Lower lobe of right lung (tissue), 2 donors: ENCODE measurements around the gene GNL2. TPM values are rescaled to one million over a fixed set of nuclear protein-coding genes. Genes with fewer than 3 reads are reported as not detected.

Experiments
- ATAC-seq, 2 donors: fragments of 200-7000 bp; cut with Tn5 transposase; one replicate each; pipeline ENCODE4 v1.9.1; 2020 to 2022; ENCODE audit warnings: mild to moderate bottlenecking in 2 of 2, moderate library complexity in 2 of 2
- DNase-seq: peaks from one replicate; pipeline ENCODE4 v3.0.0-alpha.2; 2020
- H3K27ac ChIP-seq: fragments of 200-600 bp; one replicate; pipeline ENCODE4 v1.8.0; 2022
- H3K27me3 ChIP-seq: fragments of 200-600 bp; one replicate; pipeline ENCODE4 v1.8.0; 2022; ENCODE audit warnings: low read depth
- H3K36me3 ChIP-seq: fragments of 200-600 bp; one replicate; pipeline ENCODE4 v1.8.0; 2022; ENCODE audit warnings: mild to moderate bottlenecking
- H3K4me1 ChIP-seq: fragments of 200-600 bp; one replicate; pipeline ENCODE4 v1.8.0; 2022
- H3K4me3 ChIP-seq: fragments of 200-600 bp; one replicate; pipeline ENCODE4 v1.8.0; 2022; ENCODE audit warnings: mild to moderate bottlenecking
- H3K9me3 ChIP-seq: fragments of 200-600 bp; one replicate; pipeline ENCODE4 v1.8.0; 2022
- CTCF ChIP-seq: fragments of 200-600 bp; IDR thresholded peaks from one replicate; pipeline ENCODE4 v1.8.0; 2022; ENCODE audit warnings: antibody characterized with exemption, mild to moderate bottlenecking
- intact Hi-C: fragments of 100-400 bp; cut with DNase I; formaldehyde crosslinking; loops from one replicate; pipeline ENCODE4 v1.11.0; 2022
- long read RNA-seq: library from polyadenylated mRNA; unstranded; transcript quantifications from one replicate; pipeline ENCODE4 v2.0.0, GENCODE V29; 2021
- total RNA-seq: library from RNA; stranded (reverse); fragmentation: NEBNext Ultra II Directional; extraction: Animal tissue kit (Norgen Biotek cat#: 25700); gene quantifications from one replicate; pipeline ENCODE4 v1.2.1, GENCODE V29; 2021
- donor health status: DM: no; HTN: yes; CAD: no; lungs with severe emphysema.

Gene GNL2
- 37.5 TPM for total RNA-seq
- long read RNA-seq, transcript GNL2-201 (16 exons, 2,334 nt): major isoform, 21 of 27 reads
- long read RNA-seq, partial matches to known transcripts: 4 of 27 reads
- long read RNA-seq, other reads (novel, unspliced or antisense): 2 of 27 reads

- H3K27me3 ChIP-seq: no peaks in the 10 kb centered on the region
- H3K36me3 ChIP-seq: peaks cover 21% of the 10 kb centered on the region
- intact Hi-C loops: no loop called here
- no peak for TF ChIP-seq CTCF
- peak within 1 kb of the TSS; percentile 82 for H3K4me3 ChIP-seq
- ATAC-seq (peak; percentile 100), DNase-seq (peak; percentile 99)
- H3K9me3 ChIP-seq: no peaks in the 10 kb centered on the region
- H3K27ac ChIP-seq: peak within 1 kb of the TSS; percentile 78
- H3K4me1 ChIP-seq: peaks cover 25% of the 10 kb centered on the region
These were observed at the start of gene GNL2 for GRCh38 chr1:37595440-37596181. TSS of gene GNL2 (minus strand) at chr1:37595937. CDS start at chr1:37595822, 115 bp downstream.

GRCh38 chr1:37641059-37641458 is 45.3 kb upstream of the GNL2 start:
- ATAC-seq: no peak
- Histone ChIP-seq H3K27me3 (peaks cover 7% of the 10 kb centered on the region), H3K27ac (no peak overlapping the region), H3K9me3 (peaks cover 6% of the 10 kb centered on the region), H3K4me3 (no peak overlapping the region), H3K4me1 (no peaks in the 10 kb centered on the region), H3K36me3 (no peaks in the 10 kb centered on the region)
- TF ChIP-seq CTCF: no peak
- no peak for DNase-seq
- intact Hi-C loops: no loop called here

GRCh38 chr1:37636435-37636834 is 40.7 kb upstream of the GNL2 start:
- Histone ChIP-seq H3K27me3 (peaks cover 50% of the 10 kb centered on the region), H3K27ac (no peak overlapping the region), H3K36me3 (no peaks in the 10 kb centered on the region), H3K4me1 (peaks cover 12% of the 10 kb centered on the region), H3K4me3 (no peak overlapping the region), H3K9me3 (no peaks in the 10 kb centered on the region)
- intact Hi-C loops: no loop called here
- DNase-seq: no peak
- no peak for TF ChIP-seq CTCF
- ATAC-seq: no peak

GRCh38 chr1:37634992-37635902 is 39.5 kb upstream of the GNL2 start:
- Histone ChIP-seq H3K27me3 (peaks cover 62% of the 10 kb centered on the region), H3K36me3 (no peaks in the 10 kb centered on the region), H3K9me3 (no peaks in the 10 kb centered on the region), H3K4me3 (peak overlapping the region; percentile 50), H3K27ac (no peak overlapping the region), H3K4me1 (peaks cover 12% of the 10 kb centered on the region)
- DNase-seq (no peak), ATAC-seq (no peak)
- no peak for TF ChIP-seq CTCF
- intact Hi-C loops: no loop called here

DNA sequence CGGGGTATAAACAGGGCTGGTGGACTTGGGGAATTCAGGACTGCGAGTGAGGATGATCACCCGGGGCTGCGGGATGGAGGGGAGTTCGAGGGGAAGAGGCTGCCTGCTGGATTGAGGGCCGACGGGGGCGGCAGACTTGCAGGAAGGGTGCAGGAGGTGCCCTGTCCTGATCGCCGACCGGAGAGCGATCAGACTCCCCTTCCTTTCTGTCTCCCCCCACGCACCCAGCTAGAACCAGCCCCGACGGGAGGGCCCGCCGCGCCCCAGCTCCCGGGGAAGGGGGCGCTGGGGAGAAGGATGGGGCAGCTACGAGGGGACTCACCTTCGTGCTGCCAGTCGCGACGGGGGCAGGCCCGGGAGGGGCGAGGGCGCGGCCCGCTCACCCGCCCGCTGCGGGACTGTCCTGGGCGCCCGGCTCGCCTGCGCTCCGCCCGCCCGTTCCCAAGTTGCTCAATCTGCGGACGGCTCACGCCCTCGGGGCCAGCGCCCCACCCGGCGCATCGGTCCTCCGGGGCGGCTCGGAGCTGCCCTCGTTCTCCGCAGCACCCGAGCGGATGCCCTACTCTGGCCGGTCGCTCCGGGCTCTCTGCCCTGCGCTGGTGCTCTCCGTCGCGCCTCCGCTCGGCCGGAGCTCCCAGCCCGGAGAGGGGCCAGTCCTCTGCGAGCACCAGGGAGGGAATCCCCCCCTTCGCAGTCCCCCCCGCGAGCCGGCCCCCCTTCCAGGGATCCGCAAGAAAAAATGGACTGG is 38.7 kb upstream of the GNL2 start, which contains the start of gene RSPO1:
Gene RSPO1, minus strand, starts transcription at position 649 of the 748 bp plus-strand sequence. CDS start 5,231 bp downstream, outside the sequence.
- no peak for TF ChIP-seq CTCF
- H3K9me3 ChIP-seq: no peaks in the 10 kb centered on the region
- H3K27ac ChIP-seq: no peak within 1 kb of the TSS
- ATAC-seq: peak; percentile 65 to 68
- no peak for DNase-seq
- intact Hi-C loops: no loop called here
- peak within 1 kb of the TSS; percentile 50 for H3K4me3 ChIP-seq
- H3K27me3 ChIP-seq: peaks cover 65% of the 10 kb centered on the region
- no peaks in the 10 kb centered on the region for H3K36me3 ChIP-seq
- H3K4me1 ChIP-seq: peaks cover 12% of the 10 kb centered on the region
